Panc1 (cell line): ENCODE results near the gene SPEF1. TPM values are rescaled to one million over a fixed set of nuclear protein-coding genes. Genes with fewer than 3 reads are reported as not detected.

Source experiments
- ATAC-seq: fragments of 200-7000 bp; cut with Tn5 transposase; 2 replicates; pipeline ENCODE4 v1.9.1; 2020; ENCODE audit warnings: mild to moderate bottlenecking, moderate library complexity
- BruUV-seq: library from RNA; stranded (reverse); fragments of 400-500 nt; replicated peaks from 2 replicates; lab custom pipeline; 2021; lab: Mats Ljungman, UMichigan
- CTCF ChIA-PET: fragments of 300-600 bp; sonication (Branson Sonifier 250); formaldehyde crosslinking; loops from one replicate; lab custom pipeline; 2022; ENCODE audit warnings: antibody characterized with exemption; lab: Charles Lee
- POLR2A ChIA-PET: fragments of 300-600 bp; sonication (Branson Sonifier 250); formaldehyde crosslinking; loops from one replicate; lab custom pipeline; 2022; ENCODE audit warnings: antibody characterized with exemption; lab: Charles Lee
- DNase-seq: peaks from one replicate; pipeline ENCODE4 v3.0.0-alpha.2; 2010; ENCODE audit warnings: low read depth, low spot score
- H3K27ac ChIP-seq: 2 replicates; pipeline ENCODE4 v1.5.1; 2011; ENCODE audit warnings: mild to moderate bottlenecking, low read length, inconsistent platforms
- H3K27me3 ChIP-seq: fragments of 200-500 bp; sonication (Bioruptor generic); 2 replicates; pipeline ENCODE4 v1.6.0; 2014; ENCODE audit warnings: low read length, inconsistent platforms; ENCODE audit not compliant: control insufficient read depth, insufficient read depth
- H3K36me3 ChIP-seq: fragments of 200-500 bp; sonication (Bioruptor generic); 2 replicates; pipeline ENCODE4 v1.5.1; 2014; ENCODE audit warnings: inconsistent platforms, mild to moderate bottlenecking, low read length, moderate library complexity; ENCODE audit not compliant: control insufficient read depth, insufficient read depth
- H3K4me1 ChIP-seq: 2 replicates; pipeline ENCODE4 v1.5.1; 2011; ENCODE audit warnings: inconsistent platforms, mild to moderate bottlenecking, low read length, moderate library complexity; ENCODE audit not compliant: control insufficient read depth, insufficient read depth
- H3K4me3 ChIP-seq, 2 experiments: 2 replicates each; pipeline ENCODE4 v1.5.1; 2011 to 2012; ENCODE audit warnings: low read depth in 2 of 2, low read length in 2 of 2, mild to moderate bottlenecking in 2 of 2, inconsistent platforms in 1 of 2, moderate library complexity in 1 of 2
- H3K9me3 ChIP-seq: fragments of 200-500 bp; sonication (Bioruptor generic); 2 replicates; pipeline ENCODE4 v1.5.1; 2014; ENCODE audit warnings: low read depth, mild to moderate bottlenecking, inconsistent platforms, low read length, moderate library complexity; ENCODE audit not compliant: control insufficient read depth, insufficient read depth
- POLR2AphosphoS5 ChIP-seq: IDR thresholded peaks from 2 replicates; pipeline ENCODE4 v1.6.1; 2012; ENCODE audit warnings: mild to moderate bottlenecking, low read depth, low read length, moderate library complexity
- SIN3A ChIP-seq: IDR thresholded peaks from 2 replicates; pipeline ENCODE4 v1.6.1; 2012; ENCODE audit warnings: low read depth, mild to moderate bottlenecking, low read length, moderate library complexity, borderline replicate concordance; ENCODE audit not compliant: insufficient read depth
- TCF7L2 ChIP-seq: IDR thresholded peaks from 2 replicates; pipeline ENCODE4 v1.6.1; 2011; ENCODE audit warnings: mild to moderate bottlenecking, low read depth, low read length, inconsistent platforms
- in situ Hi-C: cut with HindIII; loops from 2 replicates; pipeline ENCODE4 v1.10.0; 2016; ENCODE audit warnings: low sequenced_read_pairs, low pct_unique_long_range_greater_than_20kb
- intact Hi-C: fragments of 100-400 bp; cut with micrococcal nuclease; formaldehyde crosslinking; loops from one replicate; pipeline ENCODE4 v1.10.0; 2022; ENCODE audit not compliant: unreplicated experiment
- total RNA-seq: library from RNA; stranded (reverse); gene quantifications from one replicate; pipeline ENCODE4 v1.2.1, GENCODE V29; 2021; ENCODE audit not compliant: unreplicated experiment
- TF ChIP-seq, protein P1 (sequence below): fragments of 450-650 bp; IDR thresholded peaks from 2 replicates; pipeline ENCODE4 v1.5.1; 2017; ENCODE audit warnings: mild to moderate bottlenecking
- TF ChIP-seq, protein P2 (sequence below), 2 experiments: IDR thresholded peaks; 2 replicates each; pipeline ENCODE4 v1.6.1; 2011 to 2012; ENCODE audit warnings: low read depth in 2 of 2, control low read depth in 1 of 2, low read length in 1 of 2, mild to moderate bottlenecking in 1 of 2, moderate library complexity in 1 of 2; ENCODE audit not compliant: insufficient read depth in 1 of 2

SPEF1 gene
- total RNA-seq, 1 experiment from 2014 or later: 0.41 TPM

GRCh38 chr20:3759316-3759823 is 21.9 kb downstream of the SPEF1 start:
- Histone ChIP-seq H3K9me3 (no peaks in the 10 kb centered on the region), H3K27me3 (no peaks in the 10 kb centered on the region), H3K4me3 (no peak overlapping the region), H3K27ac (no peak overlapping the region), H3K36me3 (no peaks in the 10 kb centered on the region), H3K4me1 (no peaks in the 10 kb centered on the region)
- ChIA-PET POLR2A (no interaction called here), CTCF (no interaction called here)
- in situ Hi-C loops: no loop called here
- TF ChIP-seq TCF7L2 (no peak), SIN3A (no peak), POLR2AphosphoS5 (no peak)
- TF ChIP-seq, protein P1, sequence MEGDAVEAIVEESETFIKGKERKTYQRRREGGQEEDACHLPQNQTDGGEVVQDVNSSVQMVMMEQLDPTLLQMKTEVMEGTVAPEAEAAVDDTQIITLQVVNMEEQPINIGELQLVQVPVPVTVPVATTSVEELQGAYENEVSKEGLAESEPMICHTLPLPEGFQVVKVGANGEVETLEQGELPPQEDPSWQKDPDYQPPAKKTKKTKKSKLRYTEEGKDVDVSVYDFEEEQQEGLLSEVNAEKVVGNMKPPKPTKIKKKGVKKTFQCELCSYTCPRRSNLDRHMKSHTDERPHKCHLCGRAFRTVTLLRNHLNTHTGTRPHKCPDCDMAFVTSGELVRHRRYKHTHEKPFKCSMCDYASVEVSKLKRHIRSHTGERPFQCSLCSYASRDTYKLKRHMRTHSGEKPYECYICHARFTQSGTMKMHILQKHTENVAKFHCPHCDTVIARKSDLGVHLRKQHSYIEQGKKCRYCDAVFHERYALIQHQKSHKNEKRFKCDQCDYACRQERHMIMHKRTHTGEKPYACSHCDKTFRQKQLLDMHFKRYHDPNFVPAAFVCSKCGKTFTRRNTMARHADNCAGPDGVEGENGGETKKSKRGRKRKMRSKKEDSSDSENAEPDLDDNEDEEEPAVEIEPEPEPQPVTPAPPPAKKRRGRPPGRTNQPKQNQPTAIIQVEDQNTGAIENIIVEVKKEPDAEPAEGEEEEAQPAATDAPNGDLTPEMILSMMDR: no peak
- TF ChIP-seq, protein P2, sequence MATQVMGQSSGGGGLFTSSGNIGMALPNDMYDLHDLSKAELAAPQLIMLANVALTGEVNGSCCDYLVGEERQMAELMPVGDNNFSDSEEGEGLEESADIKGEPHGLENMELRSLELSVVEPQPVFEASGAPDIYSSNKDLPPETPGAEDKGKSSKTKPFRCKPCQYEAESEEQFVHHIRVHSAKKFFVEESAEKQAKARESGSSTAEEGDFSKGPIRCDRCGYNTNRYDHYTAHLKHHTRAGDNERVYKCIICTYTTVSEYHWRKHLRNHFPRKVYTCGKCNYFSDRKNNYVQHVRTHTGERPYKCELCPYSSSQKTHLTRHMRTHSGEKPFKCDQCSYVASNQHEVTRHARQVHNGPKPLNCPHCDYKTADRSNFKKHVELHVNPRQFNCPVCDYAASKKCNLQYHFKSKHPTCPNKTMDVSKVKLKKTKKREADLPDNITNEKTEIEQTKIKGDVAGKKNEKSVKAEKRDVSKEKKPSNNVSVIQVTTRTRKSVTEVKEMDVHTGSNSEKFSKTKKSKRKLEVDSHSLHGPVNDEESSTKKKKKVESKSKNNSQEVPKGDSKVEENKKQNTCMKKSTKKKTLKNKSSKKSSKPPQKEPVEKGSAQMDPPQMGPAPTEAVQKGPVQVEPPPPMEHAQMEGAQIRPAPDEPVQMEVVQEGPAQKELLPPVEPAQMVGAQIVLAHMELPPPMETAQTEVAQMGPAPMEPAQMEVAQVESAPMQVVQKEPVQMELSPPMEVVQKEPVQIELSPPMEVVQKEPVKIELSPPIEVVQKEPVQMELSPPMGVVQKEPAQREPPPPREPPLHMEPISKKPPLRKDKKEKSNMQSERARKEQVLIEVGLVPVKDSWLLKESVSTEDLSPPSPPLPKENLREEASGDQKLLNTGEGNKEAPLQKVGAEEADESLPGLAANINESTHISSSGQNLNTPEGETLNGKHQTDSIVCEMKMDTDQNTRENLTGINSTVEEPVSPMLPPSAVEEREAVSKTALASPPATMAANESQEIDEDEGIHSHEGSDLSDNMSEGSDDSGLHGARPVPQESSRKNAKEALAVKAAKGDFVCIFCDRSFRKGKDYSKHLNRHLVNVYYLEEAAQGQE (IDR thresholded peaks at IDR 0.05; ENCODE audit: insufficient read depth in 1 of 2, low read depth in 2 of 2, low read length in 1 of 2): no peak
- ATAC-seq (no peak), DNase-seq (no peak)
- no TSS peak for BruUV-seq
- intact Hi-C loops: no loop called here

DNA sequence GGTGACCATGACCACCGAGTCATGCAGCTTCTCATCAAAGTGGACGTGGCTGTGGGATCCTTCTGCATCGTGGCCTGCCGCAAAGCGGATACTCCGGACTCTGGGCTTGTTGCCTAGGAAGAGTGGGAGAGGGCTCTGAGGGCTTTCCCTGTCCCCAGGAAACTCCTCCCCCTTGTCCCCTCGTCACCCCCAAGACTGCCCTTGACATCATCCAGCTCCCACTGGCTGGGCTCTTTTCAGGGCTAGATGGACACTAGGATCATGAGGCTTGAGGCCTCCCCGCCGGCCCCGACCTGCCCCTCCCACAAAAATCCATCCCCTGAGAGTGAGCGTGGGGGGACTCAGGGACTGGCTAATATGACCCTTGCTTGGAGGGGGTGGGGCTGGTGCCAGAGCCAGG is 22.7 kb downstream of the SPEF1 start:
- no TSS peak for BruUV-seq
- in situ Hi-C loops: no loop called here
- Histone ChIP-seq H3K4me3 (no peak overlapping the region), H3K27me3 (no peaks in the 10 kb centered on the region), H3K9me3 (no peaks in the 10 kb centered on the region), H3K4me1 (no peaks in the 10 kb centered on the region), H3K36me3 (no peaks in the 10 kb centered on the region), H3K27ac (no peak overlapping the region)
- intact Hi-C loops: no loop called here
- TF ChIP-seq POLR2AphosphoS5 (no peak), TCF7L2 (no peak), SIN3A (no peak)
- TF ChIP-seq, protein P1: no peak
- TF ChIP-seq, protein P2 (IDR thresholded peaks at IDR 0.05; ENCODE audit: insufficient read depth in 1 of 2, low read depth in 2 of 2, low read length in 1 of 2): no peak
- DNase-seq (no peak), ATAC-seq (no peak)
- POLR2A ChIA-PET: no interaction called here
- CTCF ChIA-PET: no interaction called here
